ENCODE measurements around the gene PTPRG.

Gene PTPRG

GRCh38 chr3:61828184-61828874 is 267.0 kb downstream of the PTPRG start:
- DNase-seq (ENCODE audit: low spot score), result no peak

- no peak for DNase-seq (ENCODE audit: low spot score)
Measured at GRCh38 chr3:61828880-61829721, 267.7 kb downstream of the PTPRG start.

- DNase-seq (ENCODE audit: low spot score), result no peak
Measured at GRCh38 chr3:61829722-61830350, 268.5 kb downstream of the PTPRG start.

GRCh38 chr3:61831973-61832372 is 270.6 kb downstream of the PTPRG start:
- DNase-seq (ENCODE audit: low spot score), result no peak

GRCh38 chr3:61832375-61833229 is 271.2 kb downstream of the PTPRG start:
- no peak for DNase-seq (ENCODE audit: low spot score)

GRCh38 chr3:61839256-61839655 is 277.9 kb downstream of the PTPRG start:
- DNase-seq (ENCODE audit: low spot score), result no peak

GRCh38 chr3:61841111-61841845 is 279.9 kb downstream of the PTPRG start:
- DNase-seq (ENCODE audit: low spot score), result no peak

- no peak for DNase-seq (ENCODE audit: low spot score)
Measured at GRCh38 chr3:61841988-61842387, 280.6 kb downstream of the PTPRG start.

- no peak for DNase-seq (ENCODE audit: low spot score)
Measured at GRCh38 chr3:61844346-61844745, 283.0 kb downstream of the PTPRG start.

GRCh38 chr3:61846488-61846887 is 285.1 kb downstream of the PTPRG start:
- no peak for DNase-seq (ENCODE audit: low spot score)

- DNase-seq (ENCODE audit: low spot score), result peak; percentile 31
Measured at GRCh38 chr3:61847784-61848462, 286.6 kb downstream of the PTPRG start.

GRCh38 chr3:61848885-61849284 is 287.5 kb downstream of the PTPRG start:
- DNase-seq (ENCODE audit: low spot score), result peak; percentile 73

- no peak for DNase-seq (ENCODE audit: low spot score)
Measured at GRCh38 chr3:61853912-61854311, 292.5 kb downstream of the PTPRG start.

GRCh38 chr3:61855211-61855610 is 293.8 kb downstream of the PTPRG start:
- peak; percentile 36 for DNase-seq (ENCODE audit: low spot score)

- DNase-seq (ENCODE audit: low spot score), result no peak
Measured at GRCh38 chr3:61857297-61857696, 295.9 kb downstream of the PTPRG start.

- peak; percentile 29 for DNase-seq (ENCODE audit: low spot score)
Measured at GRCh38 chr3:61858054-61858453, 296.7 kb downstream of the PTPRG start.

GRCh38 chr3:61861410-61861809 is 300.0 kb downstream of the PTPRG start:
- no peak for DNase-seq (ENCODE audit: low spot score)

GRCh38 chr3:61862614-61863289 is 301.4 kb downstream of the PTPRG start:
- no peak for DNase-seq (ENCODE audit: low spot score)

GRCh38 chr3:61863579-61863978 is 302.2 kb downstream of the PTPRG start:
- no peak for DNase-seq (ENCODE audit: low spot score)

GRCh38 chr3:61864886-61865285 is 303.5 kb downstream of the PTPRG start:
- DNase-seq (ENCODE audit: low spot score), result no peak
